ENCODE data around the gene KCNJ6. TPM values are rescaled to one million over a fixed set of nuclear protein-coding genes. Genes with fewer than 3 reads are reported as not detected.

KCNJ6 gene
- total and polyA plus RNA-seq, 2 experiments from 2014 or later, result 0.07 to 0.46 TPM

DNA sequence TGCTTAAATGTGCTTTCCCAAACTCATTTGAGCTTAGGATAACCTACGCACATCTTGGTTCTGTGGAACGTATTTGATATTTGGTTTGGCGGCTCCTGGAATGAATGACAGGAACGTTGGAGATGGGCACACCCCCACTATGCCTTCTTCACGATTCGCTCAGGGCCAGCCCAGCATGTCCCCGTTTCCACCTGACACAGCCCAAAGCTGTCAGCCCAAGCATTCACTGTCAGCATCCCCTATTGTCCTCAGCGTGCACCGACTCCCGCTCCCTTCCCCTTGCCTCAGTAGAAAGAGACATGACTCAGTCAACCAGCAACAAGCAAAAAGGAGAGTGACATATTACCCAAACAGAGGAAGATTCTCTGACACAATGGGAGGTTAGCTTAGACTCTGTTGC, 181.4 kb downstream of the KCNJ6 start:
- 91% methylated on average over 10 of the region's 10 CpGs for WGBS (ENCODE audit: low lambda C conversion rate, missing lambda C conversion rate)
- H3K4me3 ChIP-seq, result no peak overlapping the region
- no peaks in the 10 kb centered on the region for H3K9me2 ChIP-seq (replicated peaks; ENCODE audit: insufficient read depth)
- H4K20me1 ChIP-seq (ENCODE audit: insufficient read depth, poor library complexity, severe bottlenecking), result no peaks in the 10 kb centered on the region
- no peaks in the 10 kb centered on the region for H3K36me3 ChIP-seq (replicated peaks; ENCODE audit: insufficient read depth, low read depth)
- no peak overlapping the region for H3K27ac ChIP-seq
- no peaks in the 10 kb centered on the region for H3K4me1 ChIP-seq (ENCODE audit: insufficient read depth)
- H3K27me3 ChIP-seq, result peaks cover 34% of the 10 kb centered on the region
- H3K9me3 ChIP-seq (ENCODE audit: low read depth), result no peaks in the 10 kb centered on the region
- TF ChIP-seq EZH2phosphoT487 (IDR thresholded peaks at IDR 0.05; ENCODE audit: low read depth, severe bottlenecking, unreplicated experiment), result no peak
- TF ChIP-seq CTCF (IDR thresholded peaks at IDR 0.05; ENCODE audit: poor library complexity), result no peak
- no peak for TF ChIP-seq EZH2 (IDR thresholded peaks at IDR 0.05; ENCODE audit: borderline replicate concordance)
- no peak overlapping the region for H2AFZ ChIP-seq
- no peak for DNase-seq (ENCODE audit: low spot score)
- H3K4me2 ChIP-seq, result no peak overlapping the region
- H3K79me2 ChIP-seq, result no peaks in the 10 kb centered on the region

DNA sequence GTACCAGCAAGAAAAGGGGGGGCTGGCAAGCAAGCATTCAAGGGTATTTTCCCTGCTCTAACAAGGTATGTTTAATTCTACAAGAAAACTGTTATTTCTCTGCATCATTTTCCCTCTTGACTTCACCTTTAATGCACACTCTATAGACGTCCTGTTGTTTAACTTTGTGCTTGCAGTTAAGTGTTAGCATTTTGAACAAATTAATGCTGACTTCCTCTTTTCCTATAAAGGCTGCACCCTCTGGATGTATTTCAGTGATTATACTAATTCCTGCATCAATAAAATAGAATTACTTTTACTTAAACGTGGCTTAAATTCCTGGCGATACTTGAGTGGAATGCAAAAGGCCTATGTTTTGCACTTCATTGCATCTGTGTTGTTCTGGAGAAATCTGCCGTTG, 183.3 kb downstream of the KCNJ6 start:
- Histone ChIP-seq H3K4me3 (no peak overlapping the region), H4K20me1 (ENCODE audit: insufficient read depth, poor library complexity, severe bottlenecking) (no peaks in the 10 kb centered on the region), H3K27ac (no peak overlapping the region), H3K36me3 (replicated peaks; ENCODE audit: insufficient read depth, low read depth) (no peaks in the 10 kb centered on the region), H3K9me3 (ENCODE audit: low read depth) (no peaks in the 10 kb centered on the region), H3K4me2 (no peak overlapping the region), H3K27me3 (peaks cover 30% of the 10 kb centered on the region), H3K4me1 (ENCODE audit: insufficient read depth) (no peaks in the 10 kb centered on the region), H3K79me2 (no peaks in the 10 kb centered on the region), H3K9me2 (replicated peaks; ENCODE audit: insufficient read depth) (no peaks in the 10 kb centered on the region), H2AFZ (no peak overlapping the region)
- no peak for DNase-seq (ENCODE audit: low spot score)
- WGBS (ENCODE audit: low lambda C conversion rate, missing lambda C conversion rate), result 57% methylated on average over 4 of the region's 4 CpGs
- no peak for TF ChIP-seq CTCF (IDR thresholded peaks at IDR 0.05; ENCODE audit: poor library complexity)
- no peak for TF ChIP-seq EZH2 (IDR thresholded peaks at IDR 0.05; ENCODE audit: borderline replicate concordance)
- TF ChIP-seq EZH2phosphoT487 (IDR thresholded peaks at IDR 0.05; ENCODE audit: low read depth, severe bottlenecking, unreplicated experiment), result no peak

GRCh38 chr21:37724201-37724600, 192.1 kb downstream of the KCNJ6 start:
- 80% methylated on average over 6 of the region's 6 CpGs for WGBS (ENCODE audit: low lambda C conversion rate, missing lambda C conversion rate)
- H3K27me3 ChIP-seq, result no peaks in the 10 kb centered on the region

More at GRCh38 chr21:37724201-37724600, 192.1 kb downstream of the KCNJ6 start:
- Histone ChIP-seq H3K4me2 (no peak overlapping the region), H3K4me3 (no peak overlapping the region), H2AFZ (no peak overlapping the region), H3K27ac (no peak overlapping the region), H3K9me3 (ENCODE audit: low read depth) (no peaks in the 10 kb centered on the region), H4K20me1 (ENCODE audit: insufficient read depth, poor library complexity, severe bottlenecking) (no peaks in the 10 kb centered on the region), H3K4me1 (ENCODE audit: insufficient read depth) (no peaks in the 10 kb centered on the region), H3K36me3 (replicated peaks; ENCODE audit: insufficient read depth, low read depth) (no peaks in the 10 kb centered on the region), H3K9me2 (replicated peaks; ENCODE audit: insufficient read depth) (no peaks in the 10 kb centered on the region), H3K79me2 (no peaks in the 10 kb centered on the region)
- no peak for DNase-seq (ENCODE audit: low spot score)
- TF ChIP-seq EZH2 (IDR thresholded peaks at IDR 0.05; ENCODE audit: borderline replicate concordance), result no peak
- no peak for TF ChIP-seq CTCF (IDR thresholded peaks at IDR 0.05; ENCODE audit: poor library complexity)
- no peak for TF ChIP-seq EZH2phosphoT487 (IDR thresholded peaks at IDR 0.05; ENCODE audit: low read depth, severe bottlenecking, unreplicated experiment)

Data from hepatocyte (in vitro differentiated cells).